HG02571 (cell line): ENCODE data around the gene GH1.
"Not testable (repeated sequence)": the region's sequence is repeated elsewhere in the genome, so short reads cannot be mapped to it uniquely, and the experiment has no call there.

Experiments used
- ATAC-seq: cut with Tn5 transposase; IDR thresholded peaks from one replicate; pipeline ENCODE4 v1.9.1; 2021; ENCODE audit warnings: mild to moderate bottlenecking, moderate library complexity; ENCODE audit not compliant: unreplicated experiment

GH1 gene

DNA sequence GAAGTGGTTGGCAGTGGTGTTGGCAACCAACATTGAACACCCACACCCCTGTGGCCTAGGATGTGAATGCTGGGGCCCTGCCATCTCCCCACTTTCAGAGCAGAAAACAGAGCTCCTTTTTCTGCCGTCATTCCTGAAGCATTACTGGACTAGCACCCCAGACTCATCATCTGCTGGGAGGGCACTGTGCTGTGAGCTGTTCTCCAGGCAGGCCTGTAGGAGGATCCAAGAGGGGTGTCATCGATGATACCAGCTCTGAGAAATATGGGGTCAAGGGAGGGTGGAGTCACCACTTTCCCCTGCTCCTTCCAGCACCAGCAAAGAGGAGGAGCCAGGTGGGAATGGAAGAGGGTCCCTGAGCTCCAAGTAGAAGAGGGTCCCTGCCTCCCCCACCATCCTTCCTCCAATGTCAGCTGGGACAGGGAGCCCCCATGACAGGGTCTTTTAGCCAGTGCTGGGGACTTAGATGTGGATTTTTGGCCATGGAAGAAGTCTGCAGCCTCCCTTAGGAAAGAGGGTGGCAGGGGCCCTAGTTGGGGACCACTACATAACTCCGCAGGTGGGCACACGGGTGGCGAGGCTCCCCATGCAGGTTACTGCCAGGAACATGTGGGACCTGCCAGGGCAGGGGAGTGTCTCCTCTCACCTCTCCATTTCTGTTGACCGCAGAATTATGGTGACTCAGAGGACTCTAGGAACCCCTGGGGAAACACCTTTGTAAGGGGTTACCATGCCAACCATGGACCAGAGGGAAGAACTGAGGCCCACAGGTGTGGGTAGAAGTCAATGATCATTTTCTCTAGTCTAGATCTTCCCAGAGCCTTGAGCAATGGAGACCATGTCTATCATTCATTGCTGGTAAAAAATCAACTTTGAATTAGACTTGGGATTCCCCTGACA is 19.5 kb downstream of the GH1 start:
- not testable (repeated sequence) for ATAC-seq

DNA sequence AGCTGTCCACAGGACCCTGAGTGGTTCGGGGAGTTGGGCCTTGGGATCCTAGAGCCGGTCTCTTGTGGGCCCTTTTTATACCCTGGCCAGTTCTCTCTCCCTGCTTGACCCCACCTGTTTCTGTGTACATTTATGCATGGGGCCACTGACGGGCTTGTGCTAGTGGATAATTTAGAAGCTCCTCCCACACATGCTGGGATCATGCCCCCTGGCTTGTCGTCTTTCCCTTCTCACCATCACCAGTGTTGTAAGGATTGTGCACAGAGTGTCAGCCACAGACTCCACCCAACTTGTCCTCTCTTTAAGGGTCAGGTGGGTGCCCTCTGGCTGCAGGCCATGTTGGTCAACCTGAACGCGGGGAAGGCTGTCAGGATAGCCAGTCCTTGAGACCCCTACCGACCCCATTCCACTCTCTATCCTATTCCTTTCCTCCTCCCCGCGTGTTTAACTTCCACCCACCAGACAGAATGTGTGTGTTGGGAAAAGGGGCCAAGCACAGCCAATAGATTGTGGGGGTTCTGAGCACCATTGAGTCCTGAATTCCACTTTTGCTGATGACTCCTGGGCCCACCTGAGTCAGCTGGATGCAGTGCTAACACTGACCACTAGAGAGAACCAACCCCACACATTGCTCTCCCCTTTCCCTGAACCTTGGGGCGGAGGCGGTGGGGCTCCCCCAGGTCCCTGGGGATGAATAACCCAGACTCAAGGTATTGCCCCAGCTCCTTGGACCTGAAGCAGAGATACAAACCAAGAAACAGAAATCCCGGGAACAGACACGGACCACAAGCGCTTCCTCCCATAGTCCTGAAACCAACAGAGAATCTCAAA is 21.9 kb downstream of the GH1 start, which contains the start of gene CSH1:
TSS of gene CSH1 (minus strand) at position 51 of the 831 bp plus-strand sequence. CDS start 63 bp downstream, outside the sequence.
- not testable (repeated sequence) for ATAC-seq

DNA sequence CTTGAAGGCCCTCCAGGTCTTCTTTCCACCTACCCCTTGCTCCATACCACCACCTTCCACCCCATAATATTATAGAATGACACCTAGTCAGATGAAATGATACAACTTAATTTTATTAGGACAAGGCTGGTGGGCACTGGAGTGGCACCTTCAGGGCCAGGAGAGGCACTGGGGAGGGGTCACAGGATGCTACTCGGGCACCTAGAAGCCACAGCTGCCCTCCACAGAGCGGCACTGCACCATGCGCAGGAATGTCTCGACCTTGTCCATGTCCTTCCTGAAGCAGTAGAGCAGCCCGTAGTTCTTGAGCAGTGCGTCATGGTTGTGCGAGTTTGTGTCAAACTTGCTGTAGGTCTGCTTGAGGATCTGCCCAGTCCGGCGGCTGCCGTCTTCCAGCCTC is 23.8 kb downstream of the GH1 start:
- not testable (repeated sequence) for ATAC-seq

DNA sequence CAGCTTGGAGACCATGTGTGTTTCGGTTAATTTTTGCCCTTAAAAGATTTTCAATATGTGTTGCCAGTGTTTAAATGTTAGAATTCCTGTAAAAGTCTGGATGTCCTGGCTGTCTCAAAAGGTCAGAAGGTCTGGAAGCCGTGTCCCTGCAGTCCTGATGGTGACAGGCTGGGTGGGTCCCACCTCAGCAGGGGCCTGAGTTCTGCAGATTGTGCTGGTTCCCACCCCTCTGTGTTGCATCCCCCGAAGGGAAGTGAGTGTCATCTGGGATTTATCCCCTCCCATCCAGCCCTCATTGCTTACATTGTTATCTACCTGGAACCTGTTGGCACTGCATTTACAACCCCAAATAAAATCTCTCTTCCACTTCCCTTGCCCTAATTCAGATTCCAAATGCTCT is 24.6 kb downstream of the GH1 start:
- ATAC-seq, result not testable (repeated sequence)

DNA sequence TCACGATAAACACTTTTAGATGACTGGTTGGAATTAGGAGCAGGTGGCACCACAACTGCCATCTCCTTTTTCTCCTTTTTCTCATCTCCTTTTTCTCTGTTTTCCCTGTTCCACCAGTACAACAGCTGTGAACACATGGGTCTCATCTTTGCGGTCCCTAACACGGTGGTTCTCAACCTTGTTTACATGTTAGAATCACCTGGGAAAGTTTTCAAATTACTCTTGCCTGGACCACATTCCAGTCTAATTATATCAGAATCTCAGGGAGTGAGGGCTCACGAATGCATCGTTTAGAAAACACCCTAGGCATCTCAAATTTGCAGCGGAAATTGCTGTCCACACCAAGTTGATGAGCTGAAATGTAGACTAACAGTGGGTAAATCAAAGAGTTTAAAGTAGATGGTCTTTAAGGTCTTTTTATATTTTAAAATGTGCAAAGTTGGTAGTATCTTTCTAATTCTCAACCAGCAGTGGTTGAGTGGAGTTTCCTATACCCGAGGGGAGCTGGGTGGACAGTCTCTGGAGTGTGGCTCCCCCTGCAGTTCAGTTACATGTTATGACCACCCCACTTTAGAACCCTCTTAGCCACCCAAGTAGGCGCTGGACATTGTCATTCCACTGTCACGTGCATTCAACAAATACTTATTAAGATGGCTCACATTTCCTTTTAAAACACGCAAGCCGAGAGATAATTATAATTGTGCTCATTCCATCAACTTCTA is 26.2 kb downstream of the GH1 start:
- not testable (repeated sequence) for ATAC-seq

DNA sequence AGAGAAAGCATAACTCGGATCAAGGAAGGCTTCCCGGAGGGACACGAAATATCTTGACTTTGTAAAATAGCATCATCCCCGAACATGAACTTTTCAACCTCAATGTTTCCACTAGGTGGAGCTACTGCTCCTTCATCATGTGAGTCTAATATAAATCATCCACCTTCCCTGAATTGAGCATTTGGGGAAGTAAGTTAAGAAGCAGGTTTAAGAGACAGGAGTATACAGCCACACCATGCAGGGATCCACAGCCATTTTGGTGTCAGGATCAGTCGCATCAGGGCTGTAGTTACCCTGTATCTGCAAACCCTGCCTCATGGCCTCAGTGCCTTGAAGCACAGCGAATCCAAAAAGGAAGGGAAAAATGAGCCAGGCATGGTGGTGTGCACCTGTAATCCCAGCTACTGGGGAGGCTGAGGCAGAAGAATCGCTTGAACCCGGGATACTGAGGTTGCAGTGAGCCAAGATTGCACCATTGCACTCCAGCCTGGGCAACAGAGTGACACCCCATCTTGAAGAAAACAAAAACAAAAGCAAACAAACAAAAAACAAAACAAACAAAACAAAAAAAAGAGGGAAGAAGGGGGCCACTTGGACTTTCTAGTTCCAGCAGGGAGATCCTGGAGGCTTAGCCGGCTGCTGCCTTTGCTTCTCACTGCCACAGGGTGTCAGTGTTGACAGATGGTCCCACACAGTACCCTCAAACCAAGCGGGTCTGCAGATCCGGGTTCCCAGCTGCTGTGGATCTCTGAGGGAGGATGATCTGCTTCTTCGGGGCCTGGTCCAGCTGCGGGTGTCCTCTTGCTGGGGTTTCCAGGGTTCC is 29.4 kb downstream of the GH1 start:
- ATAC-seq, result not testable (repeated sequence)

DNA sequence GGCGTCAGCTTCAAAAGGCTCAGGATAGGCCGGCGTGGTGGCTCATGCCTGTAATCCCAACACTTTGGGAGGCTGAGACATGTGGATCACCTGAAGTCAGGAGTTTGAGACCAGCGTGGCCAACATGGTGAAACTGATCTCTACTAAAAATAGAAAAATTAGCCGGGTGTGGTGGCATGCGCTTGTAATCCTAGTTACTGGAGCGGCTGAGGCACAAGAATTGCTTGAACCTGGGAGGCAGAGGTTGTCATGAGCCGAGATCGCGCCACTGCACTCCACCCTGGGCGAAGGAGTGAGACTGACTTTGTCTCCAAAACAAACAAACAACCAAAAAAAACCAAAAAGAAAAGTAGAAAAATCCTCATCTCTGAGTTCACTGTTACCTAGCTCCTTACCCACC is 33.5 kb downstream of the GH1 start:
- ATAC-seq, result not testable (repeated sequence)

DNA sequence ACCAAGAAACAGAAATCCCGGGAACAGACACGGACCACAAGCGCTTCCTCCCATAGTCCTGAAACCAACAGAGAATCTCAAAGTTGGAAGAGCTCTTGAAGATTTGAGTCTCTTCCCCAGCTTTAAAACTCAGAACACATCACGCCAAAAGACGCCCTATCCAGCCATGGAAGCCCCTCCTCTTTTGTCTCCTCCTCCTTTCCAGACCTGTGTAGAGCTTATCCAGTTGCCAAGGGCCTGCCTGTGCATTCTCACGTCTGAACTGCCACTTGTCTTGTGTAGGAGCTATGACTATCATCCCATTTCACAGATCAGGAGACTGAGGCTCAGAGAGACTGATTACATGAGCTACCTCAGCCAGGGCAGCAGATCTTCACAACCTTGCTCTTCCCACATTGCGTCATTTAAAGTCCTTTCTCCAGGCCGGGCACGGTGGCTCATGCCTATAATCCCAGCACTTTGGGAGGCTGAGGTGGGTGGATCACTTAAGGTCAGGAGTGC is 36.0 kb downstream of the GH1 start:
- ATAC-seq, result not testable (repeated sequence)

DNA sequence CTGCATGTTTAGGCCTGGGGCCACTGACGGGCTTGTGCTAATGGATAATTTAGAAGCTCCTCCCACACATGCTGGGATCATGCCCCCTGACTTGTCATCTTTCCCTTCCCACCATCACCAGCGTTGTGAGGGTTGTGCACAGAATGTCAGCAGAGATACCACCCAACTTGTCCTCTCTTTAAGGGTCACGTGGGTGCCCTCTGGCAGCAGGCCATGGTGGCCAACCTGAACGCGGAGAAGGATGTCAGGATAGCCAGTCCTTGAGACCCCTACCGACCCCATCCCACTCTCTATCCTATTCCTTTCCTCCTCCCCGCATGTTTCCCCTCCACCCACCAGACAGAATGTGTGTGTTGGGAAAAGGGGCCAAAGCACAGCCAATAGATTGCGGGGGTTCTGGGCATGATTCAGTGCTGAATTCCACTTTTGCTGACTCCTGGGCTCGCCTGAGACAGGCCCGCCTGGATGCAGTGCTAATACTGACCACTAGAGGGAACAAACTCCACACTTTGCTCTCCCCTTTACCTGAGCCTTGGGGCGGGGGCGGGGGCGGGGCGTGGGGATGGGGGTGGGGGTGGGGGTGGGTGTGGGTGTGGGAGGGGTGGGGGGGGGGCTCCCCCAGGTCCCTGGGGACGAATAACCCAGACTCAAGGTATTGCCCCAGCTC is 36.6 kb downstream of the GH1 start, which contains the start of gene GH2:
TSS of gene GH2 (minus strand) at position 10 of the 667 bp plus-strand sequence. CDS start 143 bp downstream, outside the sequence.
- no peak for ATAC-seq

DNA sequence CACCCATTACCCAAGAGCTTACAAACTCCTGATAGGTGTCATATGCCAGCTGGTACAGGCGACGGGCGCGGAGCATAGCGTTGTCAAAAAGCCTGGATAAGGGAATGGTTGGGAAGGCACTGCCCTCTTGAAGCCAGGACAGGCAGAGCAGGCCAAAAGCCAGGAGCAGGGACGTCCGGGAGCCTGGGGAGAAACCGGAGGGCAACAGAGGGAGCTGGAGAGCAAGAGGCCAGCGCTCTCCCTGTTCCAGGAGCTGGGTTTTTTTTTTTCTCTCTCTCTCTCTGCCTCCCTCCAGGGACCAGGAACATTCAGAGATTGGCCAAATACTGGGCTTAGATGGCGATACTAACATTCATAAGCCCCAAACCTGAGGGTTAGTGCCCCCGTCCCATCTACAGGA is 37.3 kb downstream of the GH1 start:
- ATAC-seq, result not testable (repeated sequence)

DNA sequence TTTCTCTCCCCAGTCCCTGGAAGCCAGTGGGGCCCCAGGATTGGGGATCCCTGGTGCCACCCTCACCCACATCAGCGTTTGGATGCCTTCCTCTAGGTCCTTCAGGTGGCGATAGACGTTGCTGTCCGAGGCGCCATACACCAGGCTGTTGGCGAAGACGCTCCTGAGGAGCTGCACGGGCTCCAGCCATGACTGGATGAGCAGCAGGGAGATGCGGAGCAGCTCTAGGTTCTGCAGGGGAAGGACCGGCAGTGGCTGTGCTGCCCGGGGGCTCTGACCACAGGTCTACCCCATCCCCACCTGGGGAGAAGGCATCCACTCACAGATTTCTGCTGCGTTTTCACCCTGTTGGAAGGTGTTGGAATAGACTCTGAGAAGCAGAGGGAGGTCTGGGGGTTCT is 37.9 kb downstream of the GH1 start:
- ATAC-seq, result no peak

DNA sequence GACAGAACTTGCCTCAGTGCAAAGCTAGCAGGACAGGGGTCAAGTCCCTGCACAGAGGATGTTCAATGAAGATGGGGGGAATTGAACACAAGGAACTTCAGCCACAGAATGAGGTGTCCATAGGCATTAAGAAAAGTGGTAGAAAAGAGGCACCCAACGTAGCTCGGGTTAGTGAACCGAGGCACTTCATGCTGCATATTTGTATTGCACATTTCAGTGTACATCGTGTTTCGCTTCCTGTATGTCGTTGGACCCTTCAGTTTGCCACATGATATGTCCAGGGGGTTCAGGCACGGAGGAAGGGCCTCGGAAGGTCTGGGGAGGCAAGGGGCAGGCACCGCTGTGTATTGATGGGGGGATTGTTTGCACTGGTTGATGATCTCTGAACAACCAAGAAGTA is 40.2 kb downstream of the GH1 start:
- not testable (repeated sequence) for ATAC-seq

DNA sequence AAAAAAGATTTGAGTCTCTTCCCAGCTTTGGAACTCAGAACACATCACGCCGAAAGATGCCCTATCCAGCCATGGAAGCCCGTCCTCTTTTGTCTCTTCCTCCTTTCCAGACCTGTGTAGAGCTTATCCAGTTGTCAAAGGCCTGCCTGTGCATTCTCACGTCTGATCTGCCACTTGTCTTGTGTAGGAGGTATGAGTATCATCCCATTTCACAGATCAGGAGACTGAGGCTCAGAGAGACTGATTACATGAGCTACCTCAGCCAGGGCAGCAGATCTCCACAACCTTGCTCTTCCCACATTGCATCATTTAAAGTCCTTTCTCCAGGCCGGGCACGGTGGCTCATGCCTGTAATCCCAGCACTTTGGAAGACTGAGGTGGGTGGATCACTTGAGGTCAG is 43.9 kb downstream of the GH1 start:
- not testable (repeated sequence) for ATAC-seq

DNA sequence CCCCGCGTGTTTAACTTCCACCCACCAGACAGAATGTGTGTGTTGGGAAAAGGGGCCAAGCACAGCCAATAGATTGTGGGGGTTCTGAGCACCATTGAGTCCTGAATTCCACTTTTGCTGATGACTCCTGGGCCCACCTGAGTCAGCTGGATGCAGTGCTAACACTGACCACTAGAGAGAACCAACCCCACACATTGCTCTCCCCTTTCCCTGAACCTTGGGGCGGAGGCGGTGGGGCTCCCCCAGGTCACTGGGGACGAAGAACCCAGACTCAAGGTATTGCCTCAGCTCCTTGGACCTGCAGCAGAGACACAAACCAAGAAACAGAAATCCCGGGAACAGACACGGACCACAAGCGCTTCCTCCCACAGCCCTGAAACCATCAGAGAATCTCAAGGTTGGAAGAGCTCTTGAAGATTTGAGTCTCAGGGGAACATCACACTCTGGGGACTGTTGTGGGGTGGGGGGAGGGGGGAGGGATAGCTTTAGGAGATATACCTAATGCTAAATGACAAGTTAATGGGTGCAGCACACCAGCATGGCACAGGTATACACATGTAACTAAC is 44.5 kb downstream of the GH1 start:
- ATAC-seq, result not testable (repeated sequence)

DNA sequence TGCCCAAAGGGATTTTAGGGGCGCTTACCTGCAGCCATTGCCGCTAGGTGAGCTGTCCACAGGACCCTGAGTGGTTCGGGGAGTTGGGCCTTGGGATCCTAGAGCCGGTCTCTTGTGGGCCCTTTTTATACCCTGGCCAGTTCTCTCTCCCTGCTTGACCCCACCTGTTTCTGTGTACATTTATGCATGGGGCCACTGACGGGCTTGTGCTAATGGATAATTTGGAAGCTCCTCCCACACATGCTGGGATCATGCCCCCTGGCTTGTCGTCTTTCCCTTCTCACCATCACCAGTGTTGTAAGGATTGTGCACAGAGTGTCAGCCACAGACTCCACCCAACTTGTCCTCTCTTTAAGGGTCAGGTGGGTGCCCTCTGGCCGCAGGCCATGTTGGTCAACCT is 45.1 kb downstream of the GH1 start, which contains the start of gene CSH2:
TSS of gene CSH2 (minus strand) at position 101 of the 400 bp plus-strand sequence. CDS start at position 38, 63 bp downstream.
- not testable (repeated sequence) for ATAC-seq

DNA sequence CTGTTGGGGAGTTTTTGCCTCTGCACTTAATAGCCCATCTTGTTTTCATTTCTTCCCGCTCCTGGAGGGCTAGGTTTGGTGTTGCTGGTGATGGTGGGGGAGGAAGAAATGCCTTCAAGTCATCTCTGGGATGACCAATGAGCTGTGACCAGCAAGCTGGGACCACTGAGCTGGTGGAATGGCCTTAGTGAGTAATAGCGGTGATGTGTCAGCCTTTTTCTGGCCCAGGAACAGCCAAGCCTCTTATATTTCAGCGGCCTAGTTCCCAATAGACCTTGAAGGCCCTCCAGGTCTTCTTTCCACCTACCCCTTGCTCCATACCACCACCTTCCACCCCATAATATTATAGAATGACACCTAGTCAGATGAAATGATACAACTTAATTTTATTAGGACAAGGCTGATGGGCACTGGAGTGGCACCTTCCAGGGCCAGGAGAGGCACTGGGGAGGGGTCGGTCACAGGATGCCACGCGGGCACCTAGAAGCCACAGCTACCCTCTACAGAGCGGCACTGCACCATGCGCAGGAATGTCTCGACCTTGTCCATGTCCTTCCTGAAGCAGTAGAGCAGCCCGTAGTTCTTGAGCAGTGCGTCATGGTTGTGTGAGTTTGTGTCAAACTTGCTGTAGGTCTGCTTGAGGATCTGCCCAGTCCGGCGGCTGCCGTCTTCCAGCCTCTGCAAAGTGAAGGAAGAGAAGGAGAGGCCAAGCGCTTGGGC is 46.8 kb downstream of the GH1 start:
- ATAC-seq, result not testable (repeated sequence)

DNA sequence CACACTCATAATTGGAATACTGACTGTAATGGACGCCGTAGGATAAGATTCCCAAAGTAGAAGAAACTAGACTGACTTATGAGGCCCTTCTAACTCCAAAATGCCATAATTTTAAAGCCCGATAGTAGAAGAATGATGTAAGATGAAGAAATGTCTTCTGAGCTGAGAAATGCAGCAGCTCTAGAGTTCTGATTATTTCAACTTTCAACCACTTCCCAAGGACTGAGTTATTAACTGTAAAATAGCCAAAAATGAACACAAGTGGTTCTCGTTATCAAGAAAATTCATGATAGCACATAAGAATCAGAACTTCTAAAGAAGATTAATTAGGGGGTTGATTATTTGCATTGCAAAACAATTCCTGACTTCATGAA is 48.4 kb downstream of the GH1 start:
- ATAC-seq, result not testable (repeated sequence)
